Measurements from ENCODE around the gene LEPROT.
A peak's percentile ranks its signal among the peaks of the same experiment; 100 is the strongest.

The LEPROT gene

DNA sequence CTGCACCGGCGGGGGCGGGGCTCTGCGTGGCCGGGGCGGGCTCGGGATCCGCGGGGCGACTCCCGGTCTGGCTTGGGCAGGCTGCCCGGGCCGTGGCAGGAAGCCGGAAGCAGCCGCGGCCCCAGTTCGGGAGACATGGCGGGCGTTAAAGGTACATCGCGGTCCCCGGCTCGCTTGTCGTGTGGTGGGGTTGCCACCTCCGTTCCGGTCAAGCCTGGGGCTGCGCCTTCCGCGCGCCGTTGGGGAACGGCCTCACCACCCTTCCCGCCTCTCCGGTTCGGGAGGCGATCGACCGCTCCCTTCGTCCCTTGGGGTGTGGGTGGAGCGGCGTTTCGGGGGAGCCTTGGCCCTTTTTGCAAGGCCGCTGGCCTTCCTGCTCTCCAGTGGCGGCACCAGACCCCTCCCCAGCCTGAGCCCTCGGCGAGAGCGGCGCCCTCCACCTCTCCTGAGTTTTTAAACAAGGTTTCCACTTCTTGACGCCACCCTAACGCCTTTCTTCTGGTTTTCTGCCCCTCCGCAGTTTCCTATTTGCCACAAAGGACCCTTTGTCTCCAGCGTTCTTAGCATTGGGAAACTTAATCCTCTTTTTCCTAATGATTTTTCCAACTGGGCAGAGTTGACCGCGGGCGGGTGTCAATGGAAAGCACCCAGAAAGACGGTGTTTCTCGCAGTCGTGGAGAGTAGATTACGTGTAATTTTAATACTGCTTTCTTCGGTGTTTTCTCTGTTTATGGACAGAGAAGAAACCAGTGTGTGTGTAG is at the start of gene LEPROT, which contains the start of gene LEPR (continued):
- no peak for TF ChIP-seq ZNF529 (tag by site-specific recombination; IDR thresholded peaks at IDR 0.05; ENCODE audit: insufficient replicate concordance)
- peak; percentile 40; the same call in 1 of the 2 replicates for TF ChIP-seq ZNF341 (tag by site-specific recombination; IDR thresholded peaks at IDR 0.05; ENCODE audit: low read depth)
- TF ChIP-seq, protein P1, sequence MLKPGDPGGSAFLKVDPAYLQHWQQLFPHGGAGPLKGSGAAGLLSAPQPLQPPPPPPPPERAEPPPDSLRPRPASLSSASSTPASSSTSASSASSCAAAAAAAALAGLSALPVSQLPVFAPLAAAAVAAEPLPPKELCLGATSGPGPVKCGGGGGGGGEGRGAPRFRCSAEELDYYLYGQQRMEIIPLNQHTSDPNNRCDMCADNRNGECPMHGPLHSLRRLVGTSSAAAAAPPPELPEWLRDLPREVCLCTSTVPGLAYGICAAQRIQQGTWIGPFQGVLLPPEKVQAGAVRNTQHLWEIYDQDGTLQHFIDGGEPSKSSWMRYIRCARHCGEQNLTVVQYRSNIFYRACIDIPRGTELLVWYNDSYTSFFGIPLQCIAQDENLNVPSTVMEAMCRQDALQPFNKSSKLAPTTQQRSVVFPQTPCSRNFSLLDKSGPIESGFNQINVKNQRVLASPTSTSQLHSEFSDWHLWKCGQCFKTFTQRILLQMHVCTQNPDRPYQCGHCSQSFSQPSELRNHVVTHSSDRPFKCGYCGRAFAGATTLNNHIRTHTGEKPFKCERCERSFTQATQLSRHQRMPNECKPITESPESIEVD (tag by site-specific recombination; IDR thresholded peaks at IDR 0.05), result no peak
- TF ChIP-seq YY2 (tag by site-specific recombination; IDR thresholded peaks at IDR 0.05), result peak; percentile 84
- no peak for TF ChIP-seq ZSCAN16 (tag by site-specific recombination; IDR thresholded peaks at IDR 0.05)
- peak; percentile 91 for TF ChIP-seq KLF16 (tag by site-specific recombination; IDR thresholded peaks at IDR 0.05)
- TF ChIP-seq, protein P2, sequence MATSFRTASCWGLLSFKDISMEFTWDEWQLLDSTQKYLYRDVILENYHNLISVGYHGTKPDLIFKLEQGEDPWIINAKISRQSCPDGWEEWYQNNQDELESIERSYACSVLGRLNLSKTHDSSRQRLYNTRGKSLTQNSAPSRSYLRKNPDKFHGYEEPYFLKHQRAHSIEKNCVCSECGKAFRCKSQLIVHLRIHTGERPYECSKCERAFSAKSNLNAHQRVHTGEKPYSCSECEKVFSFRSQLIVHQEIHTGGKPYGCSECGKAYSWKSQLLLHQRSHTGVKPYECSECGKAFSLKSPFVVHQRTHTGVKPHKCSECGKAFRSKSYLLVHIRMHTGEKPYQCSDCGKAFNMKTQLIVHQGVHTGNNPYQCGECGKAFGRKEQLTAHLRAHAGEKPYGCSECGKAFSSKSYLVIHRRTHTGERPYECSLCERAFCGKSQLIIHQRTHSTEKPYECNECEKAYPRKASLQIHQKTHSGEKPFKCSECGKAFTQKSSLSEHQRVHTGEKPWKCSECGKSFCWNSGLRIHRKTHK (tag by site-specific recombination; IDR thresholded peaks at IDR 0.05), result no peak
- peak; percentile 37; the same call in 1 of the 2 replicates for TF ChIP-seq KLF10 (tag by site-specific recombination; IDR thresholded peaks at IDR 0.05)
- no peak for TF ChIP-seq ZNF10 (tag by site-specific recombination; IDR thresholded peaks at IDR 0.05)
- TF ChIP-seq ZIC2 (tag by site-specific recombination; IDR thresholded peaks at IDR 0.05), result no peak
- TF ChIP-seq, protein P3, sequence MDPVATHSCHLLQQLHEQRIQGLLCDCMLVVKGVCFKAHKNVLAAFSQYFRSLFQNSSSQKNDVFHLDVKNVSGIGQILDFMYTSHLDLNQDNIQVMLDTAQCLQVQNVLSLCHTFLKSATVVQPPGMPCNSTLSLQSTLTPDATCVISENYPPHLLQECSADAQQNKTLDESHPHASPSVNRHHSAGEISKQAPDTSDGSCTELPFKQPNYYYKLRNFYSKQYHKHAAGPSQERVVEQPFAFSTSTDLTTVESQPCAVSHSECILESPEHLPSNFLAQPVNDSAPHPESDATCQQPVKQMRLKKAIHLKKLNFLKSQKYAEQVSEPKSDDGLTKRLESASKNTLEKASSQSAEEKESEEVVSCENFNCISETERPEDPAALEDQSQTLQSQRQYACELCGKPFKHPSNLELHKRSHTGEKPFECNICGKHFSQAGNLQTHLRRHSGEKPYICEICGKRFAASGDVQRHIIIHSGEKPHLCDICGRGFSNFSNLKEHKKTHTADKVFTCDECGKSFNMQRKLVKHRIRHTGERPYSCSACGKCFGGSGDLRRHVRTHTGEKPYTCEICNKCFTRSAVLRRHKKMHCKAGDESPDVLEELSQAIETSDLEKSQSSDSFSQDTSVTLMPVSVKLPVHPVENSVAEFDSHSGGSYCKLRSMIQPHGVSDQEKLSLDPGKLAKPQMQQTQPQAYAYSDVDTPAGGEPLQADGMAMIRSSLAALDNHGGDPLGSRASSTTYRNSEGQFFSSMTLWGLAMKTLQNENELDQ (tag by site-specific recombination; IDR thresholded peaks at IDR 0.05; ENCODE audit: low read depth), result no peak
- no peak for TF ChIP-seq ZNF510 (tag by site-specific recombination; IDR thresholded peaks at IDR 0.05; ENCODE audit: insufficient replicate concordance)
- TF ChIP-seq ZNF335 (tag by site-specific recombination; conservative IDR thresholded peaks at IDR 0.05), result peak; percentile 91
- no peak for TF ChIP-seq ZNF350 (tag by site-specific recombination; IDR thresholded peaks at IDR 0.05)
- TF ChIP-seq ZBTB8A (tag by site-specific recombination; IDR thresholded peaks at IDR 0.05), result peak; percentile 81
- TF ChIP-seq ZNF175 (tag by site-specific recombination; IDR thresholded peaks at IDR 0.05), result no peak
- no peak for TF ChIP-seq ZNF140 (tag by site-specific recombination; IDR thresholded peaks at IDR 0.05)
- TF ChIP-seq, protein P4, sequence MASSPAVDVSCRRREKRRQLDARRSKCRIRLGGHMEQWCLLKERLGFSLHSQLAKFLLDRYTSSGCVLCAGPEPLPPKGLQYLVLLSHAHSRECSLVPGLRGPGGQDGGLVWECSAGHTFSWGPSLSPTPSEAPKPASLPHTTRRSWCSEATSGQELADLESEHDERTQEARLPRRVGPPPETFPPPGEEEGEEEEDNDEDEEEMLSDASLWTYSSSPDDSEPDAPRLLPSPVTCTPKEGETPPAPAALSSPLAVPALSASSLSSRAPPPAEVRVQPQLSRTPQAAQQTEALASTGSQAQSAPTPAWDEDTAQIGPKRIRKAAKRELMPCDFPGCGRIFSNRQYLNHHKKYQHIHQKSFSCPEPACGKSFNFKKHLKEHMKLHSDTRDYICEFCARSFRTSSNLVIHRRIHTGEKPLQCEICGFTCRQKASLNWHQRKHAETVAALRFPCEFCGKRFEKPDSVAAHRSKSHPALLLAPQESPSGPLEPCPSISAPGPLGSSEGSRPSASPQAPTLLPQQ (tag by site-specific recombination; IDR thresholded peaks at IDR 0.05), result peak; percentile 80
- no peak for TF ChIP-seq ZNF214 (tag by site-specific recombination; IDR thresholded peaks at IDR 0.05; ENCODE audit: borderline replicate concordance)
- TF ChIP-seq, protein P5, sequence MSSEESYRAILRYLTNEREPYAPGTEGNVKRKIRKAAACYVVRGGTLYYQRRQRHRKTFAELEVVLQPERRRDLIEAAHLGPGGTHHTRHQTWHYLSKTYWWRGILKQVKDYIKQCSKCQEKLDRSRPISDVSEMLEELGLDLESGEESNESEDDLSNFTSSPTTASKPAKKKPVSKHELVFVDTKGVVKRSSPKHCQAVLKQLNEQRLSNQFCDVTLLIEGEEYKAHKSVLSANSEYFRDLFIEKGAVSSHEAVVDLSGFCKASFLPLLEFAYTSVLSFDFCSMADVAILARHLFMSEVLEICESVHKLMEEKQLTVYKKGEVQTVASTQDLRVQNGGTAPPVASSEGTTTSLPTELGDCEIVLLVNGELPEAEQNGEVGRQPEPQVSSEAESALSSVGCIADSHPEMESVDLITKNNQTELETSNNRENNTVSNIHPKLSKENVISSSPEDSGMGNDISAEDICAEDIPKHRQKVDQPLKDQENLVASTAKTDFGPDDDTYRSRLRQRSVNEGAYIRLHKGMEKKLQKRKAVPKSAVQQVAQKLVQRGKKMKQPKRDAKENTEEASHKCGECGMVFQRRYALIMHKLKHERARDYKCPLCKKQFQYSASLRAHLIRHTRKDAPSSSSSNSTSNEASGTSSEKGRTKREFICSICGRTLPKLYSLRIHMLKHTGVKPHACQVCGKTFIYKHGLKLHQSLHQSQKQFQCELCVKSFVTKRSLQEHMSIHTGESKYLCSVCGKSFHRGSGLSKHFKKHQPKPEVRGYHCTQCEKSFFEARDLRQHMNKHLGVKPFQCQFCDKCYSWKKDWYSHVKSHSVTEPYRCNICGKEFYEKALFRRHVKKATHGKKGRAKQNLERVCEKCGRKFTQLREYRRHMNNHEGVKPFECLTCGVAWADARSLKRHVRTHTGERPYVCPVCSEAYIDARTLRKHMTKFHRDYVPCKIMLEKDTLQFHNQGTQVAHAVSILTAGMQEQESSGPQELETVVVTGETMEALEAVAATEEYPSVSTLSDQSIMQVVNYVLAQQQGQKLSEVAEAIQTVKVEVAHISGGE (tag by site-specific recombination; conservative IDR thresholded peaks at IDR 0.05; ENCODE audit: low read depth), result peak; percentile 95
- TF ChIP-seq, protein P6, sequence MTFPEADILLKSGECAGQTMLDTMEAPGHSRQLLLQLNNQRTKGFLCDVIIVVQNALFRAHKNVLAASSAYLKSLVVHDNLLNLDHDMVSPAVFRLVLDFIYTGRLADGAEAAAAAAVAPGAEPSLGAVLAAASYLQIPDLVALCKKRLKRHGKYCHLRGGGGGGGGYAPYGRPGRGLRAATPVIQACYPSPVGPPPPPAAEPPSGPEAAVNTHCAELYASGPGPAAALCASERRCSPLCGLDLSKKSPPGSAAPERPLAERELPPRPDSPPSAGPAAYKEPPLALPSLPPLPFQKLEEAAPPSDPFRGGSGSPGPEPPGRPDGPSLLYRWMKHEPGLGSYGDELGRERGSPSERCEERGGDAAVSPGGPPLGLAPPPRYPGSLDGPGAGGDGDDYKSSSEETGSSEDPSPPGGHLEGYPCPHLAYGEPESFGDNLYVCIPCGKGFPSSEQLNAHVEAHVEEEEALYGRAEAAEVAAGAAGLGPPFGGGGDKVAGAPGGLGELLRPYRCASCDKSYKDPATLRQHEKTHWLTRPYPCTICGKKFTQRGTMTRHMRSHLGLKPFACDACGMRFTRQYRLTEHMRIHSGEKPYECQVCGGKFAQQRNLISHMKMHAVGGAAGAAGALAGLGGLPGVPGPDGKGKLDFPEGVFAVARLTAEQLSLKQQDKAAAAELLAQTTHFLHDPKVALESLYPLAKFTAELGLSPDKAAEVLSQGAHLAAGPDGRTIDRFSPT (tag by site-specific recombination; IDR thresholded peaks at IDR 0.05), result peak; percentile 72
- TF ChIP-seq ZNF416 (tag by site-specific recombination; IDR thresholded peaks at IDR 0.05), result no peak
- TF ChIP-seq BCL11A (tag by site-specific recombination; IDR thresholded peaks at IDR 0.05; ENCODE audit: low read depth), result no peak
- TF ChIP-seq ZFP37 (tag by site-specific recombination; IDR thresholded peaks at IDR 0.05), result peak; percentile 85; the same call in 1 of the 2 replicates
- no peak; the same call in 1 of the 2 replicates for TF ChIP-seq KLF9 (tag by site-specific recombination; IDR thresholded peaks at IDR 0.05; ENCODE audit: low read depth)
- 0 out of 2 replicates have a peak, but pooled peaks have one; percentile 18 for TF ChIP-seq ZBTB21 (tag by site-specific recombination; IDR thresholded peaks at IDR 0.05)
- no peak for TF ChIP-seq ZNF19 (tag by site-specific recombination; IDR thresholded peaks at IDR 0.05; ENCODE audit: low read depth)

Measured in HEK293 (cell line).